GM21390 (cell line): ENCODE data around the gene ALDOB.
"Not testable (repeated sequence)": the region's sequence is repeated elsewhere in the genome, so short reads cannot be mapped to it uniquely, and the experiment has no call there.

ENCODE experiments used
- ATAC-seq: cut with Tn5 transposase; IDR thresholded peaks from one replicate; pipeline ENCODE4 v1.9.1; 2021; ENCODE audit not compliant: unreplicated experiment

The ALDOB gene

DNA sequence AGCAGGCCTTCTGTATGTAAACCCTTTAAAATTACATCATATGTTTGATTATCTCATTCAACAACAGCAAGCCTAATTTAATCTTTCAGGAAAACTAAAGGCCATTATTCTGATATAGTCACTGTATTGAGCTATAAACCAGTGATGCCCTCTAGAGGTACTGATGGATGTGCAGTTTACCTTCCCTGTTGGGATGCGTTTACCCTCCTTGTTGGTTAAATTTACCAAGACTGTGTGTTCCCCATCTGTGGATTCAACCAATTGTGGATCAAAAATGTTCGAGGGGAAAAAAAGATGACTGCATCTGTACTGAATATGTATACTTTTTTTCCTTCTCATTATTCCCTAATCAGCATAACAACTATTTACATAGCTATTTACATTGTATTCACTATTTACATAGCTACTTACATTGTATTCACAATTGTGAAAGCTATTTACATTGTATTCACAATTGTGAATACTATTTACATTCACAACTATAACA is 47.0 kb downstream of the ALDOB start:
- no peak for ATAC-seq

DNA sequence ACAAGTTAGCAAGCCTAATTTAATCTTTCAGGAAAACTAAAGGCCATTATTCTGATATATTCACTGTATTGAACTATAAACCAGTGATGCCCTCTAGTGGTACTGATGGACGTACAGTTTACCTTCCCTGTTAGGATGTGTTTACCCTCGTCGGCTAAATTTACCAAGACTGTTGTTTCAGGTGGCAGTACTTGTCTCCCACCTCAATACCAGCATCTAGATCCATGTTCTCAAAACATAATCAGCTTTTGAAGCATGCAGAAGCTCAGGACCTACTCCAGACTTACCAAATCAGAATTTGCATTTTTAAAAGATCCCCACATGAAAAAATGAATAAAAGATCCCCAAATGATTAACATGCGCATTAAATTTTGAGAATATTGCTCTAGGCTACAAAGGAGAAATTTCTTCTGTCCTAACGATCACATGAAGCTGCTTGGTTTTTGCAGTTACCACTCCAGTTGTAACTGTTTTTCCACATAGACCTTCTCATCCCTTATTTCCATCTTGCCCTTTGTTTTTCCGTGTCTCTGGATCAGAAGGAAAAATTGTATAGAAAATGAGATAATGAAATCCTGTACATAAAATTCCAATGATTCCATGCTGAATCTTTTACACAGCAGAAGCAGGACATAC is 47.6 kb downstream of the ALDOB start:
- ATAC-seq: peak; percentile 80

DNA sequence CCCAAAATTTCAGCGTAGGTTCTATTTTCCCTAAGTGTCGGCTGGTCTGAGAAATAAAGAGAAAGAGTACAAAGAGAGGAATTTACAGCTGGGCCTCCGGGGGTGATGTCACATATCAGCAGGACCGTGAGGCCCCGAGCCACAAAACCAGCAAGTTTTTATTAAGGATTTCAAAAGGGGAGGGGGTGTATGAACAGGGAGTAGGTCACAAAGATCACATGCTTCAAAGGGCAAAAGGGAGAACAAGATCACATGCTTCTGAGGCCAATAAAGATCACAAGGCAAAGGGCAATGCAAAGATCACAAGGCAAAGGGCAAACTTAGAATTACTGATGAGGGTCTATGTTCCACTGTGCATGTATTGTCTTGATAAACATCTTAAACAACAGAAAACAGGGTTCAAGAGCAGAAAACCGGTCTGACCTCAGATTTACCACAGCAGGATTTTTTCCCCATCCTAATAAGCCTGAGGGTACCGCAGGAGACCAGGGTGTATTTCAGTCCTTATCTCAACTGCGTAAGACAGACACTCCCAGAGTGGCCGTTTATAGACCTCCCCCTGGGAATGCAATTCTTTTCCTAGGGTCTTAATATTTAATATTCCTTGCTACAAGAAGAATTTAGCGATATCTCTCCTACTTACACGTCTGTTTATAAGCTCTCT is 50.6 kb downstream of the ALDOB start, which contains the start of gene BAAT:
TSS of gene BAAT (minus strand) at position 134 of the 664 bp plus-strand sequence. CDS start 13,602 bp downstream, outside the sequence.
- ATAC-seq: not testable (repeated sequence)

DNA sequence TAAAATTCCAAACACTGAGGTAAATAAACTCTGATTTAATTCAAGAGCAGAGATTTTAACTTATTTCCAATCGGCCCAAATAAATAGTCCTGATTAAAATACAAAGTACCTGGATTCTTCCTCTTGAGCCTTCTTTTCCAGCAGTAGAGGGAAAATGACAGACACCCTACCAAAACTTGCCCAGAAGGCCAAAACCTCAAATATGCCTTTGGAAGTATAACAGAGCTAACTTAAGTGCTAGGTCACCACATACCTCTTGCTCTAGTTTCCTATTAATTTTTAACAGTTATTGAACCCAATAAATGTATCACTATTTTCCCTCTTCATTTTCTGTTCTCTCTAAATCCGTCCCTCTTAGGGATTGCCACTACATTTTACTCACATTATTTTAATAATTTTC is 52.2 kb downstream of the ALDOB start:
- no peak for ATAC-seq

DNA sequence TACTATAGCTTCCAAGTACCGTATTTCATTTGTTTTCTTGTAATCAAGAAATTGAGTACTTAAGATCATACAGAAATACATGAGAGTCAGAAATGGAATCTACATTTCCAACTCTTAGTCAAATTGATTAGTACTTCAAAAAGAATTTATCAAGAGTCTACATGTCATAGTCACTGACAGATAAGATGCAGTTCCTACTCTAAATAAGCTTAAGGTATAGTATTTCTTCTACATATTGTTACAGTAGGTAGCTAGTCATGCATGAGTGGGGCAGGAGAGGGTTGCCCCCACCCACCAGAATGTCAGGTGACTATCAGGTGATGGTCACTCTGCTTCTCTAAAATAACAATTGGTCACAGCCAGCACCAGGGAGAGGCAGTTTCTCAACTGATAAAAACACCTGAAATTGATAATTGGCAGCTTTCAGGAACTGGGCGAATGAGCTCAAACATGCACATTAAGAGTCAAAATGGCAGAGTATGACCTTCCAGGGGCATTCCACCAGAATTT is 53.7 kb downstream of the ALDOB start:
- ATAC-seq: no peak

DNA sequence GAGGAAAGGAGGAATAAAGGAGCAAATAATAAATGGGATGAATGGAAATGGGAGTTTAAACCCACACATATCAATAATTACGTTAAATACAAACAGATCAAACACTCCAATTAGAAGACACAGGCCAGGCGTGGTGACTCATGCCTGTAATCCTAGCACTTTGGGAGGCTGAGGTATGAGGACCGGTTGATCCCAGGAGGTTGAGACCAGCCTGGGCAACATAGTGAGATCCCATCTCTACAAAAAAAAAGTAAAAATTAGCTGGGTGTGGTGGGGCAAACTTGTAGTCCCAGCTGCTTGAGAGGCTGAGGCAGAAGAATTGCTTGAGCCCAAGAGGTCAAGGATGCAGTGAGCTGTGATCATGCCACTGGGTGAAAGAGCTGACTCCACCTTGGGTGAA is 54.5 kb downstream of the ALDOB start:
- ATAC-seq: no peak

DNA sequence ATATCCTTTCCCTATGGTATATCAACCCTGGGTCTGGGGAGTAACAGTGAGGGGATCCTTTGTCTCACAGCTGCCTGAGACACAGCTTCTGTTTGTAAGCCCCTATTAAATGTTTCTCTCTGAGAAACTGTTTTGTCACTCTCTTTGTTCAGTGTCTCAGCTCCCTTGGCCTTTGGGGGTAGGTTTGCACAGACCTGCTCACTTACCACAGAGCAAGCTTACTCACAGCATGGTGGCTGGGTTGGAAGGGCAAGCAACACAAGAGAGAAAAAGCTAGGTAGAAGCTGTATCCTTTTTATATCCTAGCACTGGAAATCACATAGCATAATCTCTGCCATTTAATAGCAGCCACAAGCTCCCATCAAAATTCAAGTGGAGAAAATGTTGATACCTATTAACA is 55.3 kb downstream of the ALDOB start:
- ATAC-seq: no peak

DNA sequence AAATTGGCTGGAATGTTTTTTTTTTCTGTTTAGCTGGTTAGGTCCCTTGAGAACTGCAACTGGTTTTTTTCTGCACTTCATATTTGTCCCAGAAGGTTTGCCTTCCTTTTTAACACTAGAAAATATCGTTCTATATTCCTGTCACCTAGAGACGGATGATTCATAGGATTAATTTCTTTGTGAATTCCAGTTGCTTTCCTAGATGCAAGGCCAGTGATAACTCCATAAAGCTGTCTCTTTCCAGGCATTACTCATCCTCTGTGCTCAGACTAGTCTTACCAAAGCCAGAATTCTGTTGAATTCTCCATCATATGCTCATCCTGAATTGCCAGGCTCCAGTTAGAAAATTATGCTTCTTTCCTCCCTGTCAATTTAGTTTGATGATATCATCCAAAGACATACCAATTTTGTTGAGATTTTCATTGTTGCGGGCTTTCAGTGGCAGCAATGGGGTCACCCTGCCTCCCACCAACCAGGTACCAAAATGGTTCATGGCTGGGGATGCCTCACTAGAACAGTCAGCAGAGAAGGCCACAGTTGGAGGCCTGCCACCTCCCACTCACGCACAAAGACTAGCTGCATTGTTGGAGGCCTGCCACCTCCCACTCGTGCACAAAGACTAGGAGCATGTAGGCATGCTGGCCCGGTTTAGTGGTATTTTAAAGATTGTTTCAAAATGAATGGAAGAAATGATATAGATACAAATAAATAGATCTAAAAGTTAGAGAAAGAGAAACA is 59.3 kb downstream of the ALDOB start:
- ATAC-seq: no peak

DNA sequence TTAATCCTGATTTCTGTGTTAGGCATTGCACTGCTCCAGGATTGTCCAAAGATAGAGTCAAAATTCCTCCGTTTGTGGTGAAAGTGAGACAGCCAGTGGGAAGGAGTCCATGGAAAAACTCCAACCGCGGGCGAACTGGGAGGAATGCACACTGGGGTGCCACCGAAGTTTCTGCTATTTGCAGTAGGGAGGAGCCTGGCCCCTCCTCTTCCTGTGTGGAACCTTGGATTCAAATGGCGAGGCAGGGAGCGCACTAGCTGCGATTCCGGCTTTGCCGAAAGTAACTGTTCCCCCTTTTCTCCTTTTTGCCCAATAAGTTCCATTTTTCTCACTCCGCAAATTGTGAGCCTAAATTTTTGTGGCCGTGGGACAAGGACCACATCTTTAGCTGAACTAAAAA is 60.0 kb downstream of the ALDOB start:
- ATAC-seq: no peak

DNA sequence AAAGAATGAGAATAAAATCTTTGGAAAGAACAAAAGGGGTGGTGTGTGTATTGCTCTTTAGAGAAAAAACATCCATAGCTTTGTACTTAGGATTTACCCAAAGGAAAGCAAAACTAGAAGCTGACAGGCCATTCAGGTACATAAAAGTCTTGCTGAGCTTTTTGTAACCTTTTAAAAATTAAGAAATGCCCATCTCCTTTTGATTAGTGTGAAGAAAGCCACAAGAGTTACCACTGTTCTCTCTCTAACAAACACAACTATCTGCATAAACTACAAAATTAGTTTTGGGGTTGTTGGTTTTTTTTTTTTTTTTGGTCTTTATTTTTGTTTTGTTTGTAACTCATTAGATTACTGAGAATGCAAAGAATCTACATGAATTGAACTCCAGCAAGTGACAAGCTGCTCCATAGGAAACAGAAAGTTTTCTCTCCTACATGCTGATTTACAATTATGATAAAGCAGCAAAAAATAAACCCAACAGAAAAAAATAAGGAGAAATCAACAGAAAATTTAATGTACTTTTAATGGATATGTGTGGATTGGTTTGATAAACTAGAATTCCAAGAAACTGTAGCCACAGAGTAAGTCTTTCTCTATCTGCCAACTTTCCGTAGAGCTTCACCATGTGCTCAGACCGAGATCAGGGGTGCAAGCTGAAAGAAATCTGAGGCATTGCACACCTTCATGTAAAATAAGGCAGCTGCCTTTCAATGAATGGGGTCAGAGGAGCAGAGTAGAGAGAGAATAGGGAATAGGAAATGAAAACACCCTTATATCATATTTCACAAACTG is 63.1 kb downstream of the ALDOB start:
- ATAC-seq: no peak

DNA sequence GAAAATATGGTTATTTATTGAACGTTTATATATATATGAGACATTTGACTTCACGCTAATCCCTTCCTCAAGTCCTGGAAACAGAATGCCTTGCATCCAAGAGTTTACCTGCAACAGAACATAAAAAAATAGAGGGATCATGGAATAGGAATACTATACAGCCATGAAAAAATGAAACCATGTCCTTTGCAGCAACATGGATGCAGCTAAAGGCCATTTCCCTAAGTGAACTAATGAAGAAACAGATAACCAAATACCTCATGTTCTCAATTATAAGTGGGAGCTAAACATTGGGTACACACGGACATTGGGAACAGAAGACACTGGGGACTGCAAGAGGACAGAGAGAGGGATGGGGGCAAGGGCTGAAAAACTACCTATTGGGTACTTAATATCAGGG is 63.8 kb downstream of the ALDOB start:
- no peak for ATAC-seq
